Activated T-helper 1 cell treated with anti-CD3 and anti-CD28 coated beads, Interleukin-2, amount 50 U/mL, for 16 hours (primary cell): ENCODE data around the gene DCHS1.

Experiments
- DNase-seq, 2 donors: peaks; one replicate each; pipeline ENCODE4 v3.0.0-alpha.2; 2020; ENCODE audit warnings: low read depth in 1 of 2, low spot score in 1 of 2

The DCHS1 gene

GRCh38 chr11:6615046-6615445 is 40.6 kb downstream of the DCHS1 start:
- DNase-seq, result no peak

GRCh38 chr11:6614446-6614845 is 41.2 kb downstream of the DCHS1 start:
- no peak for DNase-seq

- DNase-seq, result no peak
Measured at GRCh38 chr11:6613496-6613895, 42.1 kb downstream of the DCHS1 start.

- DNase-seq, result peak; percentile 88 to 90
Measured at GRCh38 chr11:6612213-6613041, 43.2 kb downstream of the DCHS1 start, which contains the start of gene TAF10. Gene TAF10 (minus strand): TSS chr11:6612216. CDS start chr11:6612189, 27 bp downstream.

- DNase-seq, result no peak
Measured at GRCh38 chr11:6611963-6612212, 43.7 kb downstream of the DCHS1 start.

GRCh38 chr11:6611092-6611962 is 44.3 kb downstream of the DCHS1 start:
- no peak for DNase-seq

- DNase-seq, result no peak
Measured at GRCh38 chr11:6610591-6610990, 45.0 kb downstream of the DCHS1 start.

- DNase-seq, result no peak
Measured at GRCh38 chr11:6609502-6610015, 46.0 kb downstream of the DCHS1 start.

- no peak for DNase-seq
Measured at GRCh38 chr11:6608726-6609501, 46.7 kb downstream of the DCHS1 start.

GRCh38 chr11:6608011-6608410 is 47.6 kb downstream of the DCHS1 start:
- no peak for DNase-seq

GRCh38 chr11:6607190-6607795 is 48.3 kb downstream of the DCHS1 start:
- DNase-seq, result no peak

- no peak for DNase-seq
Measured at GRCh38 chr11:6606471-6607189, 49.0 kb downstream of the DCHS1 start.

- DNase-seq, result no peak
Measured at GRCh38 chr11:6604790-6605189, 50.8 kb downstream of the DCHS1 start.

- DNase-seq, result peak in 1 of 2 donors; percentile 29
Measured at GRCh38 chr11:6604081-6604626, 51.5 kb downstream of the DCHS1 start.

GRCh38 chr11:6603287-6604080 is 52.1 kb downstream of the DCHS1 start, which contains the start of the genes ILK and RRP8:
Gene ILK (plus strand): TSS chr11:6603774. CDS start chr11:6604272, 498 bp downstream.
Gene RRP8 (minus strand): TSS chr11:6603616. CDS start chr11:6603502, 114 bp downstream.
- peak; percentile 72 to 76 for DNase-seq

- DNase-seq, result no peak
Measured at GRCh38 chr11:6602096-6602940, 53.3 kb downstream of the DCHS1 start.

GRCh38 chr11:6601041-6601461 is 54.6 kb downstream of the DCHS1 start:
- no peak for DNase-seq

GRCh38 chr11:6599881-6600390 is 55.7 kb downstream of the DCHS1 start:
- DNase-seq, result no peak
